Loucy (cell line): ENCODE measurements around the gene SLC44A1.

Experiments
- H2AFZ ChIP-seq: fragments of 200-600 bp; sonication (generic); 2 replicates; pipeline ENCODE4 v1.6.0; 2016; ENCODE audit warnings: antibody characterized with exemption, mild to moderate bottlenecking, low read length, moderate library complexity
- H3F3A ChIP-seq: fragments of 200-600 bp; 2 replicates; pipeline ENCODE4 v1.6.0; 2016; ENCODE audit warnings: antibody characterized with exemption, low read depth, mild to moderate bottlenecking
- H3K27me3 ChIP-seq: fragments of 200-600 bp; sonication (generic); 2 replicates; pipeline ENCODE4 v1.6.1; 2014; ENCODE audit warnings: low read length, mild to moderate bottlenecking; ENCODE audit not compliant: insufficient read depth, poor library complexity, severe bottlenecking
- H3K36me3 ChIP-seq: fragments of 200-600 bp; sonication (generic); 2 replicates; pipeline ENCODE4 v1.6.1; 2016; ENCODE audit warnings: low read length; ENCODE audit not compliant: insufficient read depth
- H3K4me1 ChIP-seq: fragments of 200-600 bp; sonication (generic); 2 replicates; pipeline ENCODE4 v1.5.1; 2014; ENCODE audit warnings: low read length, mild to moderate bottlenecking; ENCODE audit not compliant: insufficient read depth, poor library complexity, severe bottlenecking
- H3K4me2 ChIP-seq: fragments of 200-600 bp; sonication (generic); 2 replicates; pipeline ENCODE4 v1.6.0; 2014; ENCODE audit warnings: antibody characterized with exemption, low read length, low read depth, mild to moderate bottlenecking; ENCODE audit not compliant: poor library complexity, severe bottlenecking
- H3K4me3 ChIP-seq: fragments of 200-600 bp; sonication (generic); 2 replicates; pipeline ENCODE4 v1.5.1; 2014; ENCODE audit warnings: low read length, mild to moderate bottlenecking, mixed read lengths; ENCODE audit not compliant: poor library complexity, severe bottlenecking
- H3K79me2 ChIP-seq: fragments of 200-600 bp; sonication (generic); 2 replicates; pipeline ENCODE4 v1.6.1; 2014; ENCODE audit warnings: low read length; ENCODE audit not compliant: insufficient read depth
- H3K9ac ChIP-seq: fragments of 200-600 bp; sonication (generic); 2 replicates; pipeline ENCODE4 v1.6.0; 2014; ENCODE audit warnings: mild to moderate bottlenecking, low read depth, low read length, moderate library complexity; ENCODE audit not compliant: poor library complexity, severe bottlenecking
- H3K9me2 ChIP-seq: fragments of 200-600 bp; sonication (generic); replicated peaks from 2 replicates; pipeline ENCODE4 v1.6.1; 2016; ENCODE audit warnings: low read depth, low read length, mixed read lengths
- H3K9me3 ChIP-seq: fragments of 200-600 bp; sonication (generic); 2 replicates; pipeline ENCODE4 v1.6.1; 2014; ENCODE audit warnings: mild to moderate bottlenecking, antibody characterized with exemption, low read length, low read depth; ENCODE audit not compliant: insufficient read depth
- H4K20me1 ChIP-seq: fragments of 200-600 bp; sonication (generic); 2 replicates; pipeline ENCODE4 v1.6.0; 2014; ENCODE audit warnings: antibody characterized with exemption, low read length, mild to moderate bottlenecking; ENCODE audit not compliant: insufficient read depth, poor library complexity, severe bottlenecking
- CTCF ChIP-seq: fragments of 200-600 bp; sonication (generic); conservative IDR thresholded peaks from 2 replicates; pipeline ENCODE4 v1.5.1; 2014; ENCODE audit warnings: mild to moderate bottlenecking, antibody characterized with exemption, low read length
- EZH2phosphoT487 ChIP-seq: fragments of 200-600 bp; IDR thresholded peaks from 2 replicates; pipeline ENCODE4 v1.6.1; 2018; ENCODE audit warnings: antibody characterized with exemption, mild to moderate bottlenecking, moderate library complexity, borderline replicate concordance

SLC44A1 gene

GRCh38 chr9:105333076-105333475, 88.6 kb downstream of the SLC44A1 start:
- H3K27me3 ChIP-seq, result no peaks in the 10 kb centered on the region
- H3K4me1 ChIP-seq, result peaks cover 22% of the 10 kb centered on the region
- peaks cover 27% of the 10 kb centered on the region for H3K36me3 ChIP-seq
- H3K4me3 ChIP-seq, result no peak overlapping the region
- H3K79me2 ChIP-seq, result peaks cover 40% of the 10 kb centered on the region
- no peaks in the 10 kb centered on the region for H3K9me3 ChIP-seq
- H3K9ac ChIP-seq, result no peak overlapping the region
- no peak overlapping the region for H3K4me2 ChIP-seq
- H4K20me1 ChIP-seq, result no peaks in the 10 kb centered on the region
- no peaks in the 10 kb centered on the region for H3K9me2 ChIP-seq
- TF ChIP-seq EZH2phosphoT487 (no peak), CTCF (no peak)
- no peak overlapping the region for H2AFZ ChIP-seq
- no peaks in the 10 kb centered on the region for H3F3A ChIP-seq

- no peak overlapping the region for H3K4me3 ChIP-seq
- H2AFZ ChIP-seq, result no peak overlapping the region
- H3K79me2 ChIP-seq, result peaks cover 39% of the 10 kb centered on the region
- H3K4me1 ChIP-seq, result peaks cover 22% of the 10 kb centered on the region
- peaks cover 34% of the 10 kb centered on the region for H3K36me3 ChIP-seq
- H3K9ac ChIP-seq, result no peak overlapping the region
- H3K9me2 ChIP-seq, result no peaks in the 10 kb centered on the region
- TF ChIP-seq CTCF, result no peak
- no peak for TF ChIP-seq EZH2phosphoT487
- H3K27me3 ChIP-seq, result no peaks in the 10 kb centered on the region
- H3K4me2 ChIP-seq, result peak overlapping the region; percentile 23
- H4K20me1 ChIP-seq, result no peaks in the 10 kb centered on the region
- H3F3A ChIP-seq, result no peaks in the 10 kb centered on the region
- no peaks in the 10 kb centered on the region for H3K9me3 ChIP-seq
These were observed 89.4 kb downstream of the SLC44A1 start for GRCh38 chr9:105333811-105334210.

- Histone ChIP-seq H3K9me2 (no peaks in the 10 kb centered on the region), H3K9ac (no peak overlapping the region), H3K4me2 (no peak overlapping the region), H3K27me3 (no peaks in the 10 kb centered on the region), H3K36me3 (peaks cover 46% of the 10 kb centered on the region), H3K4me3 (no peak overlapping the region), H3F3A (no peaks in the 10 kb centered on the region), H4K20me1 (no peaks in the 10 kb centered on the region), H3K4me1 (peaks cover 39% of the 10 kb centered on the region), H3K9me3 (no peaks in the 10 kb centered on the region), H2AFZ (no peak overlapping the region), H3K79me2 (peaks cover 13% of the 10 kb centered on the region)
- no peak for TF ChIP-seq EZH2phosphoT487
- TF ChIP-seq CTCF, result no peak
These were observed 93.9 kb downstream of the SLC44A1 start for GRCh38 chr9:105338308-105338707.
